Neural progenitor cell (in vitro differentiated cells): ENCODE results near the gene PRKAG2. TPM values are rescaled to one million over a fixed set of nuclear protein-coding genes. Genes with fewer than 3 reads are reported as not detected.

Experiments
- DNase-seq: peaks from one replicate; pipeline ENCODE4 v3.0.0-alpha.2; 2016; ENCODE audit warnings: low spot score
- H2AFZ ChIP-seq: fragments of 200-600 bp; sonication (generic); replicated peaks from 2 replicates; pipeline ENCODE4 v1.6.1; 2016; ENCODE audit warnings: antibody characterized with exemption
- H3F3A ChIP-seq: fragments of 200-600 bp; sonication (generic); 2 replicates; pipeline ENCODE4 v1.6.1; 2016; ENCODE audit warnings: antibody characterized with exemption, low read depth
- H3K27ac ChIP-seq: fragments of 200-600 bp; sonication (generic); 2 replicates; pipeline ENCODE4 v1.5.1; 2016; ENCODE audit warnings: mild to moderate bottlenecking
- H3K27me3 ChIP-seq: fragments of 200-600 bp; sonication (generic); 2 replicates; pipeline ENCODE4 v1.6.1; 2016; ENCODE audit warnings: mild to moderate bottlenecking, moderate library complexity
- H3K36me3 ChIP-seq: fragments of 200-600 bp; sonication (generic); 2 replicates; pipeline ENCODE4 v1.5.1; 2016
- H3K4me1 ChIP-seq: fragments of 200-600 bp; sonication (generic); 2 replicates; pipeline ENCODE4 v1.6.1; 2016; ENCODE audit warnings: mixed run types
- H3K4me2 ChIP-seq: fragments of 200-600 bp; sonication (generic); 2 replicates; pipeline ENCODE4 v1.6.1; 2016
- H3K4me3 ChIP-seq: fragments of 200-600 bp; sonication (generic); 2 replicates; pipeline ENCODE4 v1.5.1; 2016
- H3K79me2 ChIP-seq: fragments of 200-600 bp; sonication (generic); 2 replicates; pipeline ENCODE4 v1.6.1; 2016; ENCODE audit warnings: low read depth
- H3K9ac ChIP-seq: fragments of 200-600 bp; sonication (generic); 2 replicates; pipeline ENCODE4 v1.6.1; 2016
- H3K9me3 ChIP-seq: fragments of 200-600 bp; sonication (generic); 2 replicates; pipeline ENCODE4 v1.5.1; 2016; ENCODE audit warnings: low read depth
- H4K20me1 ChIP-seq: fragments of 200-600 bp; sonication (generic); 2 replicates; pipeline ENCODE4 v1.6.1; 2016; ENCODE audit warnings: low read depth
- H3K27ac Mint-ChIP-seq: 3 replicates; pipeline ENCODE4 v1.8.0; 2021; ENCODE audit warnings: mixed read lengths
- H3K27me3 Mint-ChIP-seq: 2 replicates; pipeline ENCODE4 v1.8.0; 2022; ENCODE audit warnings: low read depth, mild to moderate bottlenecking, inconsistent platforms, moderate library complexity, mixed read lengths; ENCODE audit not compliant: insufficient read depth
- H3K36me3 Mint-ChIP-seq: 3 replicates; pipeline ENCODE4 v1.8.0; 2021; ENCODE audit warnings: mixed read lengths
- H3K4me1 Mint-ChIP-seq: 3 replicates; pipeline ENCODE4 v1.8.0; 2021; ENCODE audit warnings: mixed read lengths
- H3K4me3 Mint-ChIP-seq: 3 replicates; pipeline ENCODE4 v1.8.0; 2021; ENCODE audit warnings: mild to moderate bottlenecking, moderate library complexity, mixed read lengths
- H3K9me3 Mint-ChIP-seq: 3 replicates; pipeline ENCODE4 v1.8.0; 2020; ENCODE audit warnings: mixed read lengths
- CTCF ChIP-seq: fragments of 200-600 bp; sonication (generic); IDR thresholded peaks from 2 replicates; pipeline ENCODE4 v1.5.1; 2017; ENCODE audit warnings: antibody characterized with exemption, mild to moderate bottlenecking
- EZH2 ChIP-seq: fragments of 200-600 bp; sonication (generic); IDR thresholded peaks from 2 replicates; pipeline ENCODE4 v1.6.1; 2017; ENCODE audit warnings: antibody characterized with exemption, mild to moderate bottlenecking, moderate library complexity
- EZH2phosphoT487 ChIP-seq: fragments of 200-600 bp; sonication (generic); IDR thresholded peaks from 2 replicates; pipeline ENCODE4 v1.6.1; 2017; ENCODE audit warnings: antibody characterized with exemption
- total RNA-seq: library from RNA; depleted of rRNA; stranded (reverse); fragments of >200 nt; gene quantifications from 2 replicates; pipeline ENCODE4 v1.2.3, GENCODE V29; 2015; ENCODE audit warnings: low replicate concordance

Gene PRKAG2
- total RNA-seq, 1 donor from 2014 or later: 11.4 TPM

GRCh38 chr7:151723321-151723720 lies 153.6 kb downstream of the PRKAG2 start:
- peaks cover 5% of the 10 kb centered on the region for H3K4me1 ChIP-seq
- no peak overlapping the region for H3K4me3 ChIP-seq
- no peak overlapping the region for H3K4me3 Mint-ChIP-seq
- H3K27me3 Mint-ChIP-seq: peaks cover 10% of the 10 kb centered on the region
- no peaks in the 10 kb centered on the region for H3F3A ChIP-seq
- no peaks in the 10 kb centered on the region for H3K9me3 ChIP-seq
- no peaks in the 10 kb centered on the region for H3K36me3 Mint-ChIP-seq
- no peak overlapping the region for H2AFZ ChIP-seq
- DNase-seq: no peak
- H3K36me3 ChIP-seq: no peaks in the 10 kb centered on the region
- H3K27ac Mint-ChIP-seq: no peak overlapping the region
- no peak overlapping the region for H3K9ac ChIP-seq
- peaks cover 47% of the 10 kb centered on the region for H3K4me1 Mint-ChIP-seq
- no peak overlapping the region for H3K4me2 ChIP-seq
- TF ChIP-seq EZH2phosphoT487: no peak
- no peak for TF ChIP-seq EZH2
- TF ChIP-seq CTCF: no peak
- H3K27ac ChIP-seq: no peak overlapping the region
- no peaks in the 10 kb centered on the region for H3K27me3 ChIP-seq
- H3K79me2 ChIP-seq: no peaks in the 10 kb centered on the region
- H4K20me1 ChIP-seq: no peaks in the 10 kb centered on the region
- H3K9me3 Mint-ChIP-seq: no peaks in the 10 kb centered on the region

- H3K36me3 ChIP-seq: no peaks in the 10 kb centered on the region
- no peak overlapping the region for H3K4me3 ChIP-seq
- DNase-seq: no peak
- no peaks in the 10 kb centered on the region for H3K9me3 Mint-ChIP-seq
- no peak overlapping the region for H2AFZ ChIP-seq
- peaks cover 12% of the 10 kb centered on the region for H3K27me3 Mint-ChIP-seq
- H3K4me1 Mint-ChIP-seq: peaks cover 46% of the 10 kb centered on the region
- H3K27ac ChIP-seq: no peak overlapping the region
- no peak overlapping the region for H3K4me3 Mint-ChIP-seq
- no peak overlapping the region for H3K4me2 ChIP-seq
- H3K4me1 ChIP-seq: peaks cover 4% of the 10 kb centered on the region
- H3K27me3 ChIP-seq: no peaks in the 10 kb centered on the region
- H3F3A ChIP-seq: no peaks in the 10 kb centered on the region
- H3K27ac Mint-ChIP-seq: no peak overlapping the region
- H3K9me3 ChIP-seq: no peaks in the 10 kb centered on the region
- no peak for TF ChIP-seq EZH2phosphoT487
- no peak for TF ChIP-seq EZH2
- no peaks in the 10 kb centered on the region for H3K36me3 Mint-ChIP-seq
- H3K9ac ChIP-seq: no peak overlapping the region
- H4K20me1 ChIP-seq: no peaks in the 10 kb centered on the region
- no peaks in the 10 kb centered on the region for H3K79me2 ChIP-seq
Measured at GRCh38 chr7:151722533-151722932, 154.4 kb downstream of the PRKAG2 start.

GRCh38 chr7:151721694-151722093 lies 155.2 kb downstream of the PRKAG2 start:
- Mint-ChIP-seq H3K4me1 (peaks cover 43% of the 10 kb centered on the region), H3K27me3 (peaks cover 13% of the 10 kb centered on the region), H3K27ac (peak overlapping the region; percentile 42), H3K4me3 (peak overlapping the region; percentile 50), H3K36me3 (no peaks in the 10 kb centered on the region), H3K9me3 (no peaks in the 10 kb centered on the region)
- H3F3A ChIP-seq: no peaks in the 10 kb centered on the region
- no peak for TF ChIP-seq CTCF
- no peak for TF ChIP-seq EZH2
- no peak for TF ChIP-seq EZH2phosphoT487
- no peak for DNase-seq
- H3K9ac ChIP-seq: no peak overlapping the region
- no peaks in the 10 kb centered on the region for H3K27me3 ChIP-seq
- H3K36me3 ChIP-seq: no peaks in the 10 kb centered on the region
- H3K27ac ChIP-seq: no peak overlapping the region
- no peak overlapping the region for H3K4me2 ChIP-seq
- no peaks in the 10 kb centered on the region for H3K9me3 ChIP-seq
- H3K4me1 ChIP-seq: no peaks in the 10 kb centered on the region
- H4K20me1 ChIP-seq: no peaks in the 10 kb centered on the region
- H3K4me3 ChIP-seq: no peak overlapping the region
- no peaks in the 10 kb centered on the region for H3K79me2 ChIP-seq
- H2AFZ ChIP-seq: no peak overlapping the region

- DNase-seq: no peak
- no peaks in the 10 kb centered on the region for H4K20me1 ChIP-seq
- no peak overlapping the region for H3K4me3 Mint-ChIP-seq
- H3K27ac ChIP-seq: no peak overlapping the region
- no peaks in the 10 kb centered on the region for H3K27me3 ChIP-seq
- no peaks in the 10 kb centered on the region for H3K79me2 ChIP-seq
- no peaks in the 10 kb centered on the region for H3K9me3 ChIP-seq
- no peak overlapping the region for H3K9ac ChIP-seq
- no peaks in the 10 kb centered on the region for H3K36me3 ChIP-seq
- no peaks in the 10 kb centered on the region for H3K9me3 Mint-ChIP-seq
- no peak overlapping the region for H3K4me3 ChIP-seq
- H3K27ac Mint-ChIP-seq: no peak overlapping the region
- TF ChIP-seq EZH2 (no peak), EZH2phosphoT487 (no peak), CTCF (no peak)
- no peaks in the 10 kb centered on the region for H3F3A ChIP-seq
- no peaks in the 10 kb centered on the region for H3K4me1 ChIP-seq
- peaks cover 10% of the 10 kb centered on the region for H3K27me3 Mint-ChIP-seq
- no peak overlapping the region for H3K4me2 ChIP-seq
- no peaks in the 10 kb centered on the region for H3K36me3 Mint-ChIP-seq
- H3K4me1 Mint-ChIP-seq: peaks cover 38% of the 10 kb centered on the region
- no peak overlapping the region for H2AFZ ChIP-seq
Measured at GRCh38 chr7:151721236-151721635, 155.7 kb downstream of the PRKAG2 start.
